COLO668 (cell line): ENCODE measurements around the gene ENTPD6.

Source experiments
- DNase-seq: peaks from one replicate; lab custom pipeline; 2025; ENCODE audit not compliant: unreplicated experiment; lab: John Stamatoyannopoulos, UW

Gene ENTPD6

GRCh38 chr20:25207960-25208534 lies 12.5 kb downstream of the ENTPD6 start:
- no peak for DNase-seq

GRCh38 chr20:25209400-25209799 lies 13.9 kb downstream of the ENTPD6 start:
- no peak for DNase-seq

GRCh38 chr20:25209911-25210310 lies 14.4 kb downstream of the ENTPD6 start:
- no peak for DNase-seq

- no peak for DNase-seq
Observed at GRCh38 chr20:25211273-25211672, 15.8 kb downstream of the ENTPD6 start.

DNA sequence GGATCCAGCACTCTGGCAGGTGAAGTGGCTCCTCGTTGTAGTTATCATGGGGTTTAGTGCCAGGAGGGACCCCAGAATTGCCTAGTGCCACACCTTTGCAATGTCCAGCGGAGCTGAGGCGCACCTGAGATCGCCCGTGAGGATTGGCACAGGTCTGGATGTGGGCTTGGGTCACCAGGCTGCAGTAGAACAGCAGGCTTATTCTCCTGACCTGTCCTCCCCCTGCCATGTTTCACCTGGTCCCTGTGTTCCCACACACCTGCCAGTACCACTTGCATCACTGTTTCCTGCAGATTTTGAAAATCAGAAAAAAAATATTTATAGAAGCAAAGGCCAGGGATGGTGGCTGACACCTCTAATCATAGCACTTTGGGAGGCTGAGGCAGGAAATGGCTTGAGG lies 16.7 kb downstream of the ENTPD6 start:
- no peak for DNase-seq

- no peak for DNase-seq
Observed at GRCh38 chr20:25213566-25214425, 18.3 kb downstream of the ENTPD6 start.

DNA sequence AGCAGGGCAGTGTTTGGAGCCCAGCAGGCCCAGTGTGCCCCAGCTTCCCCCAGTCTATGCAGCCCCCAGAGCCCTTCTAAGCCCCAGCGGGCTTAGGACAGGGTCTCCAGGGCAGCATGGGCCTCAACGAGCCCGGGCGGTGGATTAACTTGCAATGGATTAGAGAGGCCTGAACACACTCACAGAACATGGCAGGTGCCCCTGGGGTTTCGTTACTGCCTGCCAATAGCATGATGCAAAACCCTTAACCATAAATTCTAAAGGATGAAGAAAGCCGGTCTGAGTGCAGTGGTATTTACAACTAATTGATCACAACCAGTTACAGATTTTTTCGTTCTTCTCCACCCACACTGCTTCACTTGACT lies 18.9 kb downstream of the ENTPD6 start:
- DNase-seq, result no peak

DNA sequence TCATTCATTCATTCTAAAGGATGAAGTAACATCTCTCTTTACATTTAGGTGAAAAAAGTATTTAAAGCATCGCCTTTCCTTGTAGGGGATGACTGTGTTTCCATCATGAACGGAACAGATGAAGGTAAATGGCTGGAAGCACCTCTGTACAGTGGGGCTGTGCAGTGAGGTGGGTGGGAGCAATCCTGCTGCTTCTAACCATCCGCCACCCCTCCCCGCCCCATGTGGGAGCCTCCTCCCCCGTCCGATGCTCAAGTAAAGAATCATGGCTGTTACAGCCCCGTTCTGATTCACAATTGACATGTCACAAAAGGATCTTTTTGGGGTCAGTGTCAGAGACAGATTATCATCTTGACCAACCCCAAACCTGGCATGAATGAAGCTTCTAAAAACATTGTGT lies 19.3 kb downstream of the ENTPD6 start:
- no peak for DNase-seq

DNA sequence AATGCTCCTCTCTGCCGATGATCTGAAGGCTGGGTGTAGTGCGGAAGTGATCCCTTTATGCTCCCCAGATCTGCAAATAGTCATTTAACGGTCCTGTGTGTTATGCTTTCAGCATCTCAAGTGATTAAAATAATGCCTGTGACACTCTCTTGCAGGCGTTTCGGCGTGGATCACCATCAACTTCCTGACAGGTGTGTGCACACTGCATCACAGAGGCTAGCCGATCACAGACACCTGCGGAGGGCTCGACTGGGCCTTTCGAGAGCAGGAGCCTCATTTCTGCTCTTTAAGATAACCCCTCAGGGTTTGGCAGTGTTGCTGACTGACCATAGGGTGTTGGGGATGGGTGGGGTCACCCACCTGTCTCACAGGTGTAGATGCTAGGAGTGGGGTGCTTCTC lies 20.0 kb downstream of the ENTPD6 start:
- no peak for DNase-seq

DNA sequence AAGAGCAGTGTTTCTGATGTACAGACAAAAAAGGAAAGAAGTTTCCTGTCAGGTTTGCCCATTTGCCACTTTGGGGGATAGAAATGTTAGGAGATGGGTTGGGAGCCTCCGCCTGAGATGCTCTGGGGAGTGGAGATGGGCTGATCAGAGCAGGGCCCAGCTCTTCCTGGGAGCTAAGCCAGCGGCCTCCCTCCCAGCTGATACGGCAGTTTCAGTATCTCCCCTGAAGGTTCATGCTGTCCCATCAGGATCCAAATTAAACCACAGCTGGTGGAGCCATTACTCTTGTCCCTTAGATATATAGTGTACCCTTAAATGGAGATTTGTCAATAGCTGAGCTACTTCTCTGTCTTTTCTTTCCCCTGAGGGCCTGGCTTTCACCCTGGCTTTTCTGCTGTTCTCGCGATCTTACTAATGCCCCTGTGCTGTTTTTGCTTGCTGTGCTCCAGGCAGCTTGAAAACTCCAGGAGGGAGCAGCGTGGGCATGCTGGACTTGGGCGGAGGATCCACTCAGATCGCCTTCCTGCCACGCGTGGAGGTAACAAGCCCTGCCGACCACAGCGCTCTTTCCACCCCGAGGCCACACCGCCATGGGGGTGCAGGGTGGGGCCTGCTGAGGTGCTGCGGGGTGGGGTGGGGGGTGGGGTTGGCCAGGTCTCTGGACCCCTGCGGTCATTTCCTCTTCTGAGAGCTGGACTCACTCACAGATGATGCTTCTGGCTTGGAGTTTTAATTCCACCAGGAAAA lies 20.9 kb downstream of the ENTPD6 start:
- DNase-seq, result no peak

DNA sequence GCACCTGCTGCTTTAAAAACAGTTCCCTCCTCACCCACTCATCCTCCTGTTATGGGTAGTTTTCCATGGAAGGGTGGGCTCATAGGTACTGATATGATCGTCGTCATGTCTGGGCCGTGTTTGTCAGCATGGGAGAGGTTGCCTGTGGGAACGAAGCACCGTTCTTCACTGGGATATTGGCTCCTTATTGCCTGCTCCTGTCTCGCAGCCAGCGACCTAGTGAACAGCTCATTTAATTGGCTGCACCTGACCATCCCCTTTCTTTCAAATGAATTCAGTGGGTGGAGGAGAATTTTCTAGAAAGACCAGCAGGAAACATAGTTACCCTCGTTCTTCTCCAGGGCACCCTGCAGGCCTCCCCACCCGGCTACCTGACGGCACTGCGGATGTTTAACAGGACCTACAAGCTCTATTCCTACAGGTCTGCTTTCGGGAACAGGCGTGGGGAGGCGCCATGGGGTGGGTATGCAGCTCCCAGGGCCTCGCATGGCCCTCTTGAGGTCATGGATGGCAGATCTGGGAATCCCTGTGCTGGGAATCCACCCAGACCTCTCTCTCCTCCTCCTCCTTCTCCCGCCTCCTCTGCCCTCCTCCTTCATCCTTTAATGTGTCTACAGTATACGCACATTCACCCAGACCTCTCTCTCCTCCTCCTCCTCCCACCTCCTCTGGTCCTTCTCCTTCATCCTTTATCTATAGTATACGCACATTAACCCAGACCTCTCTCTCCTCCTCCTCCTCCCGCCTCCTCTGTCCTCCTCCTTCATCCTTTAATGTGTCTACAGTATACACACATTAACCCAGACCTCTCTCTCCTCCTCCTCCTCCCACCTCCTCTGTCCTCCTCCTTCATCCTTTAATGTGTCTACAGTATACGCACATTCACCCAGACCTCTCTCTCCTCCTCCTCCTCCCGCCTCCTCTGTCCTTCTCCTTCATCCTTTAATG lies 21.9 kb downstream of the ENTPD6 start:
- no peak for DNase-seq

GRCh38 chr20:25218109-25218486 lies 22.6 kb downstream of the ENTPD6 start:
- DNase-seq, result no peak

DNA sequence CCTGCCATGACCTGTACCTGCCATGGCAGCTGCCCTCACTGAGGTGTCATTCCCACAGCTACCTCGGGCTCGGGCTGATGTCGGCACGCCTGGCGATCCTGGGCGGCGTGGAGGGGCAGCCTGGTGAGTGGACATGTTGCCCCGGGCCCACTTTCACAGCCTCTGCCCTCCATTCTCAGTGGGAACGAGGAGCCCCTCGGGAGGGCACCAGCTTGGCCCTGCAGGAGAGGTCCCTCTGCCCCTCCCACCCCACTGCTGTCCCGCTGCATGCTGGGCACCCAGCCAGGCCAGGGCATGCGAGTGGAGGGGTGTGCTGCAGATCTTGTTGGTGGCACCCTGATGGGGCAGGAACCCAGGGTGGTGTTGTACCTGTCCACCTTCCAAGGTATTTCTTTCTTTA lies 23.0 kb downstream of the ENTPD6 start:
- no peak for DNase-seq

- no peak for DNase-seq
Observed at GRCh38 chr20:25219365-25219764, 23.9 kb downstream of the ENTPD6 start.

DNA sequence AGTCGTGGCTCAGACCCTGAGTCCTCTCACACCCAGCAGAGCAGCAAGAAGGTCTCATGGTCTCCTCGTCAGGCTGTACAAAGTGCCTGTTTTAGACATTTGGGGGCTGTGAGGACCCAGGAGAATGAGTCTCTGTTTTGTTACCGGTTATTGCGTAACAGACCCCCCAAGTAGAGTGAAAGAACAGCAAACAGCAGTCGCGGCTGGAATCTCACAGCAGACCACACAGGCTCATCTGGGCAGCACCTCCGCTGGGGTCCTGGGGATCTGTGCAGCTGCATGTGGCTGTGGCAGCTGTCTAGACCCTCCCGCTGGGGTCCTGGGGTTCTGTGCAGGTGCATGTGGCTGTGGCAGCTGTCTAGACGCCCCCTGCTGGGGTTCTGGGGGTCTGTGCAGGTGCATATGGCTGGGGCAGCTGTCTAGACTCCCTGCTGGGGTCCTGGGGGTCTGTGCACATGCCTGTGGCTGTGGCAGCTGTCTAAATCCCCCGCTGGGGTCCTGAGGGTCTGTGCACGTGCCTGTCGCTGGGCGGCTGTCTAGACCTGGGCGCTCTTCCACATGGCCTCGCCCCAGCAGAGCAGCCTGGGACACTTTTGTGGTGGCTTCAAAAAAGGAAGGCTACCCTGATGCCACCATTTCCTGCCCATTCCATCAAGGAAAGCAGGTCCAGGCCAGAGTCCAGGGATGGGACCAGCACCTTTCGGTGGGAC lies 24.7 kb downstream of the ENTPD6 start:
- DNase-seq, result no peak

GRCh38 chr20:25220810-25221591 lies 25.5 kb downstream of the ENTPD6 start:
- DNase-seq, result peak; percentile 25

GRCh38 chr20:25221592-25222460 lies 26.3 kb downstream of the ENTPD6 start:
- no peak for DNase-seq

DNA sequence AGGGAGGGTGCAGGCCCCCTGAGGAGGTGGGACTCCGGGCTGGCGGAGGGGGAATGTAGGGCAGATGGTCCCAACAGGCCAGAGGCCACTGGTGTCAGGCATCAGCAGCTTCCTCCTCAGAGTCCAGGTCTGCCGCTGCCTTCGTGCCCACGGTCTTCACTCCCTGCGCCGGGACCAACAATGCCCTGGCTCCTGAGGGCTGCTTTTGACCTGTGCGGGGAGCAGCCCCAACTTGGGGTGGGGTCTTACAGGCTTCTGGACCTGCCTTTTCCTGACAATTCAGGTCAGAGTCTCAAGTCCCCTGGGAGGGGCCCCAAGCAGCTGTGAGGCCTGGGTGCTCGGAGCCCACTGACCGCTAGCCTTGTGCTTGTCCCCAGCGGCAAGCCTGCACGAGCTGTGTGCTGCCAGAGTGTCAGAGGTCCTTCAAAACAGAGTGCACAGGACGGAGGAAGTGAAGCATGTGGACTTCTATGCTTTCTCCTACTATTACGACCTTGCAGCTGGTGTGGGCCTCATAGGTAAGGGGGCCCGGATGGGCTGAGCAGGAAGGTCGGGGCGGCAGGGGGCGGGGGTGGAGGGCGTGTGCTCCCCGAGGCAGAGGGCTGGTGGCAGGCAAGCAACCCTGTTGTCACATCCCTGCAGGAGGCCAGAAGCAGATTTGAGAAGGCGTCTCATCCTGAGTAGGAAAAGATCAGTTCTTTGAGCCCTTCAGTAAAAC lies 27.1 kb downstream of the ENTPD6 start:
- DNase-seq, result no peak
